OCI-LY7 (cell line): ENCODE measurements around the gene RHNO1.

ENCODE experiments used
- CTCF ChIP-seq: fragments of 200-600 bp; sonication (generic); conservative IDR thresholded peaks from 2 replicates; pipeline ENCODE4 v1.5.1; 2014; ENCODE audit warnings: mild to moderate bottlenecking, antibody characterized with exemption, low read length, moderate library complexity, mixed read lengths
- EZH2phosphoT487 ChIP-seq: fragments of 200-600 bp; sonication (generic); IDR thresholded peaks from 2 replicates; pipeline ENCODE4 v1.6.1; 2018; ENCODE audit warnings: low read depth, borderline replicate concordance, mild to moderate bottlenecking, mixed run types, antibody characterized with exemption, low read length, moderate library complexity, mixed read lengths

- TF ChIP-seq EZH2phosphoT487 (no peak), CTCF (no peak)
Measured at GRCh38 chr12:2862876-2863275, 14.1 kb upstream of the RHNO1 start.
